Measurements from ENCODE around the gene PTCRA.
"Not testable (repeated sequence)": the region's sequence is repeated elsewhere in the genome, so short reads cannot be mapped to it uniquely, and the experiment has no call there.

DNA sequence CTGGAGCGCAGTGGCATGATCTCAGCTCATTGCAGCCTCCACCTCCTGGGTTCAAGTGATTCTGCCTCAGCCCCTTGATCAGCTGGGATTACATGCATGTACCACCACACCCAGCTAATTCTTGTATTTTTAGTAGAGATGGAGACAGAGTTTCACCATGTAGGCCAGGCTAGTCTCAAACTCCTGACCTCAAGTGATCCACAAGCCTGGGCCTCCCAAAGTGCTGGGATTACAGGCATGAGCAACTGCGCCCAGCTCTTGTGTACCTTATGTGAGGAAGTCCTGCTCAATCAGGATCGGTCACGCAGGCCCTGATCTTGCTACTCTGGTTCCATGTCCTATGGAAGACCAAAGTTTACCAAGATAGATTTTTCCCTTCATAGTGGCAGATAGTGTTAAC lies 27.7 kb upstream of the PTCRA start:
- TF ChIP-seq, protein P1, sequence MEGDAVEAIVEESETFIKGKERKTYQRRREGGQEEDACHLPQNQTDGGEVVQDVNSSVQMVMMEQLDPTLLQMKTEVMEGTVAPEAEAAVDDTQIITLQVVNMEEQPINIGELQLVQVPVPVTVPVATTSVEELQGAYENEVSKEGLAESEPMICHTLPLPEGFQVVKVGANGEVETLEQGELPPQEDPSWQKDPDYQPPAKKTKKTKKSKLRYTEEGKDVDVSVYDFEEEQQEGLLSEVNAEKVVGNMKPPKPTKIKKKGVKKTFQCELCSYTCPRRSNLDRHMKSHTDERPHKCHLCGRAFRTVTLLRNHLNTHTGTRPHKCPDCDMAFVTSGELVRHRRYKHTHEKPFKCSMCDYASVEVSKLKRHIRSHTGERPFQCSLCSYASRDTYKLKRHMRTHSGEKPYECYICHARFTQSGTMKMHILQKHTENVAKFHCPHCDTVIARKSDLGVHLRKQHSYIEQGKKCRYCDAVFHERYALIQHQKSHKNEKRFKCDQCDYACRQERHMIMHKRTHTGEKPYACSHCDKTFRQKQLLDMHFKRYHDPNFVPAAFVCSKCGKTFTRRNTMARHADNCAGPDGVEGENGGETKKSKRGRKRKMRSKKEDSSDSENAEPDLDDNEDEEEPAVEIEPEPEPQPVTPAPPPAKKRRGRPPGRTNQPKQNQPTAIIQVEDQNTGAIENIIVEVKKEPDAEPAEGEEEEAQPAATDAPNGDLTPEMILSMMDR (conservative IDR thresholded peaks at IDR 0.05) = not testable (repeated sequence)
- not testable (repeated sequence) for TF ChIP-seq ZFX (IDR thresholded peaks at IDR 0.05)

Data from C4-2B (cell line).